K562 (cell line): ENCODE measurements around the gene ALKBH8. TPM values are rescaled to one million over a fixed set of nuclear protein-coding genes. Genes with fewer than 3 reads are reported as not detected.

Source experiments
- ATAC-seq: fragments of 200-7000 bp; cut with Tn5 transposase; 3 replicates; pipeline ENCODE4 v1.9.1; 2020; ENCODE audit warnings: moderate library complexity
- BruUV-seq: library from RNA; stranded (reverse); fragments of 400-500 nt; replicated peaks from 2 replicates; lab custom pipeline; 2021; lab: Mats Ljungman, UMichigan
- CTCF ChIA-PET: fragments of 300-600 bp; formaldehyde crosslinking; extraction: SDS; loops from one replicate; lab custom pipeline; 2021; ENCODE audit warnings: low intra/inter-chr PET ratio; lab: Yijun Ruan, JAX
- POLR2A ChIA-PET: fragments of 300-600, 350-650 bp; sonication (Branson Sonifier 250); formaldehyde crosslinking; extraction: SDS; loops from one replicate; lab custom pipeline; 2021; ENCODE audit warnings: antibody characterized with exemption, inconsistent platforms; lab: Yijun Ruan, JAX
- DNase-seq, 4 experiments: peaks; one replicate each; pipeline versions ENCODE4 v3.0.0 to v3.0.0-alpha.2; 2011 to 2018; ENCODE audit warnings: low spot score in 3 of 4, mixed read lengths in 3 of 4; ENCODE audit errors: extremely low read depth in 1 of 4
- FAIRE-seq: peaks from 2 replicates; lab custom pipeline; 2011; peaks lifted over from hg19 to GRCh38; lab: Jason Lieb, UNC
- H2AFZ ChIP-seq: 2 replicates; pipeline ENCODE4 v1.6.0; 2011; ENCODE audit warnings: low read depth, low read length, control low read depth, inconsistent platforms
- H3K27ac ChIP-seq: fragments of 200-600 bp; 3 replicates; pipeline ENCODE4 v1.8.0; 2011; ENCODE audit warnings: low read depth, mild to moderate bottlenecking, control low read depth, inconsistent platforms, low read length, moderate library complexity, mixed read lengths; ENCODE audit errors: extremely low read depth
- H3K27me3 ChIP-seq, 2 experiments: fragments of 300-600 bp in 1 of 2; 2 replicates in 1 of 2; 3 replicates in 1 of 2; pipeline versions ENCODE4 v1.6.0 to v1.8.0; 2011; ENCODE audit warnings: inconsistent platforms in 2 of 2, low read length in 2 of 2, mild to moderate bottlenecking in 1 of 2, mixed read lengths in 1 of 2, moderate library complexity in 1 of 2; ENCODE audit not compliant: control insufficient read depth in 2 of 2, insufficient read depth in 2 of 2
- H3K36me3 ChIP-seq: fragments of 300-600 bp; 3 replicates; pipeline ENCODE4 v1.8.0; 2011; ENCODE audit warnings: mild to moderate bottlenecking, low read length, inconsistent platforms; ENCODE audit not compliant: control insufficient read depth, insufficient read depth
- H3K4me1 ChIP-seq, 2 experiments: fragments of 200-600 bp in 1 of 2; replicated peaks in 1 of 2; 2 replicates in 1 of 2; 3 replicates in 1 of 2; pipeline versions ENCODE4 v1.5.1 to v1.8.0; 2011; ENCODE audit warnings: inconsistent platforms in 2 of 2, low read length in 2 of 2, mild to moderate bottlenecking in 1 of 2, mixed read lengths in 1 of 2, moderate library complexity in 1 of 2; ENCODE audit not compliant: control insufficient read depth in 2 of 2, insufficient read depth in 2 of 2
- H3K4me2 ChIP-seq: 2 replicates; pipeline ENCODE4 v1.6.1; 2011; ENCODE audit warnings: low read length, control low read depth, inconsistent platforms, mixed read lengths; ENCODE audit not compliant: insufficient read depth
- H3K4me3 ChIP-seq: fragments of 200-600 bp; sonication (generic), shearing (Covaris generic); 2 replicates; pipeline ENCODE4 v1.5.1; 2016; ENCODE audit warnings: control low read depth, inconsistent platforms
- H3K79me2 ChIP-seq: fragments of 200-600 bp; 3 replicates; pipeline ENCODE4 v1.8.0; 2011; ENCODE audit warnings: low read length, inconsistent platforms; ENCODE audit not compliant: control insufficient read depth, insufficient read depth
- H3K9ac ChIP-seq, 2 experiments: 2 replicates each; pipeline versions ENCODE4 v1.6.0 to v1.6.1; 2011; ENCODE audit warnings: low read depth in 2 of 2, low read length in 2 of 2, control low read depth in 1 of 2, inconsistent platforms in 1 of 2, mild to moderate bottlenecking in 1 of 2, mixed read lengths in 1 of 2; ENCODE audit not compliant: insufficient read depth in 1 of 2
- H3K9me1 ChIP-seq: one replicate; pipeline ENCODE4 v1.6.0; 2011; ENCODE audit warnings: inconsistent platforms, mild to moderate bottlenecking, low read length, moderate library complexity; ENCODE audit not compliant: control insufficient read depth, insufficient read depth
- H3K9me3 ChIP-seq: replicated peaks from 2 replicates; pipeline ENCODE4 v1.5.1; 2011; ENCODE audit warnings: low read depth, low read length, inconsistent platforms; ENCODE audit not compliant: control insufficient read depth, insufficient read depth
- H4K20me1 ChIP-seq: replicated peaks from 2 replicates; pipeline ENCODE4 v1.6.1; 2011; ENCODE audit warnings: low read length, inconsistent platforms, mixed read lengths; ENCODE audit not compliant: control insufficient read depth, insufficient read depth
- CBFB ChIP-seq: sonication (generic); formaldehyde crosslinking; IDR thresholded peaks from 2 replicates; pipeline ENCODE4 v1.4.0; 2020; ENCODE audit warnings: mild to moderate bottlenecking, missing genetic modification reagents
- CBX3 ChIP-seq, 2 experiments: IDR thresholded peaks; 1 replicate in 1 of 2; 2 replicates in 1 of 2; pipeline ENCODE4 v1.6.1; 2012; ENCODE audit warnings: inconsistent platforms in 2 of 2, low read length in 2 of 2, borderline replicate concordance in 1 of 2, control low read depth in 1 of 2
- MAFF ChIP-seq: IDR thresholded peaks from 2 replicates; pipeline ENCODE4 v1.6.1; 2012; ENCODE audit warnings: low read length, improper control_type of control experiment
- MAZ ChIP-seq, 2 experiments: fragments of 450-650 bp in 1 of 2; sonication (generic) in 1 of 2; formaldehyde crosslinking; IDR thresholded peaks in 1 of 2; conservative IDR thresholded peaks in 1 of 2; 2 replicates each; pipeline versions ENCODE4 v1.4.0 to v1.5.0; 2020; ENCODE audit warnings: mild to moderate bottlenecking in 1 of 2, missing genetic modification reagents in 1 of 2
- NR2F6 ChIP-seq: fragments of 450-650 bp; formaldehyde crosslinking; IDR thresholded peaks from 2 replicates; pipeline ENCODE4 v1.4.0; 2020; ENCODE audit warnings: mild to moderate bottlenecking
- NRF1 ChIP-seq, 2 experiments: fragments of 450-650 bp; IDR thresholded peaks in 1 of 2; conservative IDR thresholded peaks in 1 of 2; 2 replicates each; pipeline ENCODE4 v1.6.1; 2014; ENCODE audit warnings: mild to moderate bottlenecking in 2 of 2
- PTTG1 ChIP-seq: fragments of 450-650 bp; IDR thresholded peaks from 2 replicates; pipeline ENCODE4 v1.6.1; 2016; ENCODE audit warnings: low read depth, mild to moderate bottlenecking, missing genetic modification characterization, missing compliant biosample characterization
- STAG1 ChIP-seq: sonication (generic); formaldehyde crosslinking; IDR thresholded peaks from 2 replicates; pipeline ENCODE4 v1.5.0; 2020; ENCODE audit warnings: missing genetic modification reagents, borderline replicate concordance
- ZFX ChIP-seq: sonication (generic); formaldehyde crosslinking; IDR thresholded peaks from 2 replicates; pipeline ENCODE4 v1.8.0; 2022; ENCODE audit warnings: mild to moderate bottlenecking, missing genetic modification reagents, moderate library complexity
- ZNF239 ChIP-seq: fragments of 250-450 bp; sonication (Bioruptor Pico); IDR thresholded peaks from 2 replicates; pipeline ENCODE4 v1.4.0; 2020; ENCODE audit warnings: mild to moderate bottlenecking
- WGBS: fragments of 100-300 bp; shearing (Covaris generic); methylation state at CpG from one replicate; pipeline ENCODE4 v1.1.6; 2016; ENCODE audit warnings: low coverage, mixed read lengths; ENCODE audit not compliant: insufficient coverage; ENCODE audit errors: missing lambda C conversion rate; 5-methylcytosine and 5-hydroxymethylcytosine counted together
- in situ Hi-C: fragments of 300-500 bp; cut with MboI; formaldehyde crosslinking; loops from 4 replicates; pipeline ENCODE4 v1.15.0; 2018; ENCODE audit warnings: inconsistent platforms, mixed read lengths
- intact Hi-C: fragments of 100-400 bp; cut with micrococcal nuclease; formaldehyde crosslinking; loops from 2 replicates; pipeline ENCODE4 v1.14.2; 2022
- polyA plus RNA-seq, 8 experiments: library from polyadenylated mRNA; depleted of rRNA in 4 of 8; stranded (reverse) in 5 of 8; unstranded in 3 of 8; fragments of >200 nt; fragmentation: Nextera tagmentation in 2 of 8; fragmentation: Illumina TruSeq in 1 of 8; extraction: Ambion mirVana in 2 of 8; extraction: Trizol in 1 of 8; gene quantifications; 2 replicates each; pipeline versions ENCODE4 v1.2.1 to v1.2.3, GENCODE V29; 2011 to 2014; ENCODE audit warnings: inconsistent platforms in 1 of 8, missing spikeins in 1 of 8
- total RNA-seq, 7 experiments: library from RNA; depleted of rRNA in 6 of 7; stranded (reverse); fragments of >200 nt in 6 of 7; fragmentation: Illumina TruSeq in 2 of 7; extraction: Trizol in 2 of 7; gene quantifications; 2 replicates each; pipeline versions ENCODE4 v1.2.1 to v1.2.3, GENCODE V29; 2011 to 2021; ENCODE audit warnings: low replicate concordance in 1 of 7
- TF ChIP-seq, protein P1 (sequence below), 3 experiments: fragments of 200-800 bp in 1 of 3; sonication (Bioruptor generic) in 1 of 3; sonication (generic) in 1 of 3; formaldehyde crosslinking in 1 of 3; IDR thresholded peaks; 2 replicates each; pipeline versions ENCODE4 v1.6.1 to v1.8.0; 2016 to 2022; ENCODE audit warnings: mild to moderate bottlenecking in 2 of 3, missing compliant biosample characterization in 2 of 3, missing genetic modification characterization in 2 of 3, missing genetic modification reagents in 1 of 3
- TF ChIP-seq, protein P2 (sequence below), 2 experiments: fragments of 150-350 bp in 1 of 2; IDR thresholded peaks; 2 replicates each; pipeline ENCODE4 v1.6.1; 2012 to 2016; ENCODE audit warnings: low read depth in 2 of 2, low read length in 2 of 2, mild to moderate bottlenecking in 1 of 2, moderate library complexity in 1 of 2

The ALKBH8 gene
- total and polyA plus RNA-seq, 9 of the 15 experiments (the other 6 are each of a cell fraction or from before 2014, with no cell fraction given), result 4.3 to 14.4 (median 9.1) TPM

DNA sequence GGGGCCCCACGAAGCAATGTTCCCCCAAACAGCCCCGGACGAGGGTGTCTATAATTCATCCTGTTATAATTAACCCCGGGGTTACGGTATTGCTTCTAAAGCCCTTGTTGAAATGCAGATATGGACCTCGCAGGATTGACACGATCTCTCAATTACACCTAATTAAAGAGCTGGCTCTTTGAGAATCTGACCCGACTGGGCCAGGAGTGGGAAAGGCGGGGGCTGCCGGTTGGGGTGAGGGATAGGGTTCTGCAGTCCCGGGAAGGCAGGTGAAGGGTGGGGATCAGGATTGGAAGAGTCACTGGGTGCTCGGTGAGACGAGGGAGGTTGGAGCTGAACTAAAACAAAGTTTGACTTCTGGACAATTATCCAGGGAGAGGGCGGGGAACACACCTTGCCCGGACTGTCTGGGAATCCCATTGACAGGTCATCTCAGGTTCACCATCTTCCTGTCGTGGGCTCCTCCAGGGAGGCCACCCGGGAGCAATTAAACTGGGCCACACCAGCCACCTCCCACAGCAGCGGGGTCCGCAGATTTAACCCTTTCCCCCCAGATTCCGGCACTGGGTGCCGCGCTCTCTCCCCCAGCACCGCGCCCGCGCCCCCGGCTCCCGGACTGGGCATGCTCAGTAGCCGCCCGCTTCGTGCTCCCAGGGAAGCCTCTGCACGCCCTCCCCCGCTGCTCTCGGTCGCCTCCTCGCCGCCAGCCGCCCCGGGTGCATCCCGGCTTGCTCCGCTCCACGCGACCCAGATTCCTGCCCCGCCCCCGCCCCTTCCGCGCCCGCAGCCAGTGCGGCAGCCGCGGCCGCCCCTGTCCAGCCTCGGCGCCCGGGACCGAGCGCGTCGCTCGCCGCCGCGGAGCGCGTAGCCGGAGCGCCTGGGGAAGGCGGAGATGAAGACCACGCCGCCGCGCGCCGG is 25.2 kb upstream of the ALKBH8 start, which contains the start of gene ELMOD1 (continued):
- TF ChIP-seq NRF1 (conservative IDR thresholded peaks at IDR 0.05 in 1 of 2, IDR thresholded peaks at IDR 0.05 in 1 of 2) (peak; percentile 26 to 31; a peak in 3 of 4 replicates), ZFX (no peak), MAZ (CRISPR knock-in tag; conservative IDR thresholded peaks at IDR 0.05 in 1 of 2, IDR thresholded peaks at IDR 0.05 in 1 of 2) (peak; percentile 16 to 35; a peak in 1 of 4 replicates), PTTG1 (tag) (no peak)

DNA sequence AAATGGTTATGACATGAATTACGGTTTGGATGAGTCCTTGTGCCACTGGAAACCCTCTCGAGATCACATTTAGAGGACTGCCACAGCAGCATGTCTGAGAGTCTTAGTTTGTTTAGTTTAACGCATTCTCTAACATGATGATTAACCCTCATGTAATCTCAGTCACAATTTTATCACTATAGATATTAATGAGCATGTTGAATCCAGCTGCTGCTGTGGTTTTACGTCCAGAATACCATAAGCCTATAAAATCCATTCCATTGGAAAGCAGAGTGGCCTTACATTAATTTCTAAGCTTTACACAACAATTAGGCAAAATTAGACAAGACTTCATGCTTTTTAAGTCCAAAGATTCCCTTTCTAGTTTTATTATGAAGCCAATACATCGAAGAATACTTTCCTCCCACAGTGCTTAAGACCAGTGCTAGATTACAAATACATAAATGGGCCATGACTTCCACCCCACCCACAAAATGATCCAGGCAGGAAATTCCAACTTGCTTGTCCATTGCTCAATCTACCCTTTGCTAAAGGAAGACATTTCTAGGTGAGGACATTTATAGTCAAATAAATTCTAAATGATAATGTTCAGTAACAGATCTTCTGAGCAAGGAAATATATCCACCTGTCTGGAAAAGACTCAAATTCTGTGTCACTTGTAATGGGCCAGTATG is 21.9 kb upstream of the ALKBH8 start:
- H2AFZ ChIP-seq, result no peak overlapping the region
- BruUV-seq, result no TSS peak
- H4K20me1 ChIP-seq, result no peaks in the 10 kb centered on the region
- in situ Hi-C loops, result no loop called here
- TF ChIP-seq CBFB (CRISPR knock-in tag) (no peak), CBX3 (IDR thresholded peaks at IDR 0.05; ENCODE audit: borderline replicate concordance in 1 of 2, low read length in 2 of 2) (no peak), NR2F6 (CRISPR knock-in tag) (no peak), ZNF239 (CRISPR knock-in tag) (no peak), MAFF (no peak), STAG1 (no peak)
- TF ChIP-seq, protein P1, sequence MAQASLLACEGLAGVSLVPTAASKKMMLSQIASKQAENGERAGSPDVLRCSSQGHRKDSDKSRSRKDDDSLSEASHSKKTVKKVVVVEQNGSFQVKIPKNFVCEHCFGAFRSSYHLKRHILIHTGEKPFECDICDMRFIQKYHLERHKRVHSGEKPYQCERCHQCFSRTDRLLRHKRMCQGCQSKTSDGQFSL (CRISPR knock-in tag; IDR thresholded peaks at IDR 0.05), result no peak
- TF ChIP-seq, protein P1 (tag; IDR thresholded peaks at IDR 0.05), result no peak
- TF ChIP-seq, protein P2, sequence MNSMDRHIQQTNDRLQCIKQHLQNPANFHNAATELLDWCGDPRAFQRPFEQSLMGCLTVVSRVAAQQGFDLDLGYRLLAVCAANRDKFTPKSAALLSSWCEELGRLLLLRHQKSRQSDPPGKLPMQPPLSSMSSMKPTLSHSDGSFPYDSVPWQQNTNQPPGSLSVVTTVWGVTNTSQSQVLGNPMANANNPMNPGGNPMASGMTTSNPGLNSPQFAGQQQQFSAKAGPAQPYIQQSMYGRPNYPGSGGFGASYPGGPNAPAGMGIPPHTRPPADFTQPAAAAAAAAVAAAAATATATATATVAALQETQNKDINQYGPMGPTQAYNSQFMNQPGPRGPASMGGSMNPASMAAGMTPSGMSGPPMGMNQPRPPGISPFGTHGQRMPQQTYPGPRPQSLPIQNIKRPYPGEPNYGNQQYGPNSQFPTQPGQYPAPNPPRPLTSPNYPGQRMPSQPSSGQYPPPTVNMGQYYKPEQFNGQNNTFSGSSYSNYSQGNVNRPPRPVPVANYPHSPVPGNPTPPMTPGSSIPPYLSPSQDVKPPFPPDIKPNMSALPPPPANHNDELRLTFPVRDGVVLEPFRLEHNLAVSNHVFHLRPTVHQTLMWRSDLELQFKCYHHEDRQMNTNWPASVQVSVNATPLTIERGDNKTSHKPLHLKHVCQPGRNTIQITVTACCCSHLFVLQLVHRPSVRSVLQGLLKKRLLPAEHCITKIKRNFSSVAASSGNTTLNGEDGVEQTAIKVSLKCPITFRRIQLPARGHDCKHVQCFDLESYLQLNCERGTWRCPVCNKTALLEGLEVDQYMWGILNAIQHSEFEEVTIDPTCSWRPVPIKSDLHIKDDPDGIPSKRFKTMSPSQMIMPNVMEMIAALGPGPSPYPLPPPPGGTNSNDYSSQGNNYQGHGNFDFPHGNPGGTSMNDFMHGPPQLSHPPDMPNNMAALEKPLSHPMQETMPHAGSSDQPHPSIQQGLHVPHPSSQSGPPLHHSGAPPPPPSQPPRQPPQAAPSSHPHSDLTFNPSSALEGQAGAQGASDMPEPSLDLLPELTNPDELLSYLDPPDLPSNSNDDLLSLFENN (IDR thresholded peaks at IDR 0.05; ENCODE audit: low read depth in 2 of 2, low read length in 2 of 2), result no peak
- no peaks in the 10 kb centered on the region for H3K79me2 ChIP-seq
- ChIA-PET POLR2A (interaction anchor here (0.6 kb wide), 1 partner anchor 9 kb away, joined by 3 read pairs; no protein-coding TSS in a partner anchor), CTCF (no interaction called here)
- no peak for FAIRE-seq
- no peak for DNase-seq
- intact Hi-C loops, result no loop called here
- H3K4me2 ChIP-seq, result no peak overlapping the region
- no peak overlapping the region for H3K27ac ChIP-seq
- H3K27me3 ChIP-seq, result peaks cover 20 to 25% of the 10 kb centered on the region in 2 experiments; a peak in 4 of 5 replicates
- under 1% methylated on average over 5 of the region's 5 CpGs for WGBS
- no peak overlapping the region for H3K9ac ChIP-seq
- no peaks in the 10 kb centered on the region for H3K36me3 ChIP-seq
- H3K9me1 ChIP-seq, result no peaks in the 10 kb centered on the region
- H3K9me3 ChIP-seq, result 0 out of 2 replicates have a peak, but pooled peaks cover 1% of the 10 kb centered on the region
- no peak for ATAC-seq
- H3K4me1 ChIP-seq, result peaks cover 0 to 14% of the 10 kb centered on the region in 2 experiments; a peak in 3 of 5 replicates
- no peak overlapping the region for H3K4me3 ChIP-seq
